GM12873 (cell line): ENCODE measurements around the gene LRRC58.

Source experiments
- CTCF ChIP-seq: IDR thresholded peaks from 2 replicates; pipeline ENCODE4 v1.5.1; 2012; ENCODE audit warnings: low read depth, mild to moderate bottlenecking, moderate library complexity, low read length, control low read depth; ENCODE audit not compliant: insufficient read depth; ENCODE audit errors: missing control alignments

The LRRC58 gene

GRCh38 chr3:120353463-120353862, 4.3 kb upstream of the LRRC58 start:
- TF ChIP-seq CTCF, result no peak

- TF ChIP-seq CTCF, result no peak
These were observed 2.9 kb upstream of the LRRC58 start for GRCh38 chr3:120352017-120352416.

GRCh38 chr3:120350401-120350941, 1.3 kb upstream of the LRRC58 start:
- TF ChIP-seq CTCF, result no peak

GRCh38 chr3:120349855-120350125, 636 bp upstream of the LRRC58 start:
- no peak for TF ChIP-seq CTCF

- no peak for TF ChIP-seq CTCF
These were observed 826 bp downstream of the LRRC58 start for GRCh38 chr3:120348065-120348990.

GRCh38 chr3:120344349-120344748, 4.8 kb downstream of the LRRC58 start:
- TF ChIP-seq CTCF, result no peak

GRCh38 chr3:120341658-120342346, 7.4 kb downstream of the LRRC58 start:
- TF ChIP-seq CTCF, result no peak
